Activated CD4-positive, CD25-positive, alpha-beta regulatory T cell (primary cell): ENCODE data around the gene FNDC11.

Source experiments
- DNase-seq, 4 experiments: peaks; one replicate each; lab custom pipeline; 2025; lab: John Stamatoyannopoulos, UW

The FNDC11 gene

DNA sequence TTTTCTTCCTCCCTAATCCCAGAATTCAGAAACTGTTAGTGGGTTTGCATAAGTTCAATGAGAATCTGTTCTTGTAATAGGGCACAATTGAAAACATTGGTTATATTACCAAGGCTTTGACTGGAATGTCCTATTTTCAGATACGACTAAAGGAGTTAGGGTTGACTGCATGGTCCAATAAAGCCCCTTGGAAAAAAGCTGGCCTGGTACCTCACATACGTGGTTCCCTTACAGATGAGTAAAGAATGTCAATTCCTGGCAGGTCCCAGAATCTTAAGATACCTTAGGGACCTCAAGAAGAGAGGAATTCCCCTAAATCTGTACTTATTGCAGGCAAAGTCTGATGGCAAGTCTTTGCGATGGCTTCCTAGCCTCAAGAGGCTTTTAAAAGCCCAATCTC is 28.8 kb upstream of the FNDC11 start:
- no peak for DNase-seq

DNA sequence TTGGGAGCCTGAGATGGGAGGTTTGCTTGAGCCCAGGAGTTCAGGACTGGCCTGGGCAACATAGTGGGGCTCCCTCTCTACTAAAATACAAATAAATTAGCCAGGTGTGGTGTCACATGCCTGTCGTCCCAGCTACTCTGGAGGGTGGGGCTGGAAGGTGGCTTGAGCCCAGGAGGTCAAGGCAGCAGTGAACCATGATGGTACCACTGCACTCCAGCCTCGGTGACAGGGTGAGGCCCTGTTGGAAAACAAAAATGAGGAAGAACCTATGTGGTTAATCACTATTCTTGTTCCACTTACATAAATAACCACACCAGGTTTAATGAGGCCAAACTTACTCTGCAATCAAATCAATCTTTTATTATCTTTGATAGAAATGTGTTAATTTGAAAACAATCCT is 28.0 kb upstream of the FNDC11 start:
- DNase-seq, result no peak

DNA sequence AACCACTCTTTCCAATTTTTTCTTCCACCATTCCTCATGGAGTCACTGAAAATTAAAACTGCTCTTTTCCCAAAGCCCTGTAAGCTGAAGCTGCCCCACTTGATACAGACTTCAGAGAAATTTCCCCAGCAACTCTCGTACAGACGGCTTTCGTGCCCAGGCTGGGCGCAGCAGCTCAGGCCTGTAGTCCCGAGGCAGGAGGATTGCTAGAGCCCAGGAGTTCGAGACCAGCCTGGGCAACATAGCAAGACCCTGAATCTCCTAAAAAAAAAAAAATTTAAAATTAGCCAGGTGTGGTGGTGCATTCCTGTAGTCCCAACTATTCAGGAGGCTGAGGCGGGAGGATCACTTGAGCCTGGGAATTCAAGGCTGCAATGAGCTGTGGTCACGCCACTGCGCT is 26.8 kb upstream of the FNDC11 start:
- no peak for DNase-seq

- DNase-seq, result no peak
Measured at GRCh38 chr20:63529180-63529860, 24.6 kb upstream of the FNDC11 start.

DNA sequence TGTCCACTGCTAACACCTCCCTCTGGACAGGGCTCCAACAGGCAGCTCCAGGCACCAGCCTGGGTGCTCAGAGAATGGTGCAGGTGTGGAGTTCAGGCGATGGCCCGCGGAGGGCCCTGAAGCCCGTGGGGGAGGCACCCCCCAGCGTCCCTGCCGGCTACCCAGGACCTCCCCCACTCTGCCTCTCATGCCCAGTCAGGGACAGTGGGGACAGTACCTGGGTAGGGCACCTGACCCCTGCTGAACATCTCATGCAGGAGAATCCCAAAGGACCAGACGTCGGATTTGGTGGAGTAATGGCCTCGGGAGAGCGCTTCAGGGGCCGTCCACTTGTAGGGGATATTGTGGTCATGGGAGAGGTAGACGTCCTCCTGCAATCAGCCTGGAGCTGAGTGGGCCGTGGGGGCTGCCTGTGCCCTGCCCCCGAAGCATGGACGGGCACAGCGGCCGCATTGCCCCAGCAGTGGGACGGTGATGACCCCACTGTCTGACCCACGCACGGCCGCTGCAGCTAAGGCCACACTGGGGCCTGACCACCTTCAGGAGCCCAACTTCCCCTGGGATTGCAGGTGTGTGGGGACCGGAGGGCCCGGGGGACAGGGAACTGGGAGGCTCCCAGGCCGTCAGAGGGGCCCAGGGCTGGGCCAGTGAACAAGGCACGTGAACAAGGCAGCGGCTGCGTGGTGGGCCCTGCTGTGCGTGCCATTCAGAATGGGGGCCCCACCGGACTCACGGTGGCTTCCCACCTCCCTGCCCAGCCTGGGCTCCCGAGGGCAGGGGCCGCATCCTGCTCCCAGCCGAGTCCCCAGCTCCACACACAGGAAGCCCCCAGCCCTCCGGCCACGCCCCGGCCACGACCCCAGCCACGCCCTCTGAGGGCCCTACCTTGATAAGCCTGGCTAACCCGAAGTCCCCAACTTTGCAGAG is 23.8 kb upstream of the FNDC11 start:
- no peak for DNase-seq

DNA sequence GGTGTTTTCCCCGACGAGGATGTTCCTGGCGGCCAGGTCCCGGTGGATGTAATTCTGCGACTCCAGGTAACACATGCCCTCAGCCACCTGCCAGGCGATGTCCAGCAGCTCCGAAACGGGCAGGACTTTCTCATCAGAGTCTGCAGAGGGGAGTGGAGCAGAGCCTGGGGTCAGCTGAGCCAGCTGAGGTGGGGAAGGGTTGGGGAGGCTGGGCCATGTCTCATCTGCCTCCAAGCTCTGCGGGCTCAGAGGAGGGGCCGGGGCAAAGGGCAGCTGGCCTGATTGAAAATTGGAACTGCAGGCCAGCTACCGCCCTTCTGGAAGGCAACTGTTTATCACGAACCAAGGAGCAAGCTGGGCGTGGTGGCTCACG is 23.2 kb upstream of the FNDC11 start:
- DNase-seq, result no peak

DNA sequence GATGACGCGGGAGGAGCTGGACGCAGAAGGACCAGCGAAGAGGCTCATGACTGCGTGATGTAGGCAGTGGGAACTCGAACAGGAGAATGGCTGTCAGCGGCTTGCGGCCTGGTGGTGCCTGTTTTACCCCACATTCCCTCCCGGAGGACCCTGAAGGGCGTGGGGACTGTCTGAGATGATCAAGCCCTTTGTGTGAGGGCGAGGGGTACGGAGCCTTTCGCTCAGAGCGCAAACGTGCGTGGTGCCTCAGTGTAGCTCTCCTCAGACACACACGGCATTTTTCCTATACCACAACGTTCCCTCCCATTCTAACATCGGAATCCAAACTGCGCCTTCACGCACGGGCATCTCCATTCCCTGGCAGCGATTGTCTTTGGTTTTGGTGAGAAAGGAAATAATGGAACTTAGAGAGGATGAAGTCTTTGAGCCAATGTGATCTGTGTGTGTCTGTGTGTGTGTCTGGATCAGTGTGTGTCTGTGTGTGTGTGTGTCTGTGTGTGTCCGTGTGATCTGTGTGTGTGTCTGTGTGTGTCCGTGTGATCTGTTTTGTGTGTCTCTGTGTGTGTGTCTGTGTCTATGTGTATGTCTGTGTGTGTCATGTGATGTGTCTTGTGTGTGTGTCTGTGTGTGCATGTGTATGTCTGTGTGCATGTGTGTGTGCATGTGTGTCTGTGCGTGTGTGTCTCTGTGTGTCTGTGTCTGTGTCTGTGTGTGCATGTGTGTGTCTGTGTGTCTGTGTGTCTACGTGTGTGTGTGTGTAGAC is 22.1 kb upstream of the FNDC11 start:
- DNase-seq, result no peak

DNA sequence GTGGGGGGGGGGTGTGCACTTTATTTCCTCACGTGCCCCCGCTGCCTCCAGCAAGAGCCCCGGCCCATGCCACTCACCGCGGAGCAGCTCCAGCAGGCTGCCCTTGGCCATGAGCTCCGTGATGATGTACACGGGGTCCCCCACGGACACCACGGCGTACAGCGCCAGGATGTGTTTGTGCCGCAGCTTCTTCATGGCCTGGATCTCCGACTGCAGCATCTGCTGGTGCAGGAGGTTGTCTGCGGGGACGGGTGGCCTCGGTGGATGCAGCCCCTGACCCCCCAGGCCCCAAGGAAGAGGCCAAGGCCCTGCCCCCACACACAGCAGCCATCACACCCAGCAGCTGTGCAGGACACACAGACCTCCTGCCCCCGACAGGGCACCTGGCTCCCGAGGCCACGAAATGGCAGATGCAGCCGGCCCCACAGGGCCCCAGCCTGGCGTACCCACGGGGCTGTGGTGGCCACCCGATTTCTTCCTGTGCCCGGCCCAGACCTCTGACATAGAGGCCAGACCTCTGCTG is 21.4 kb upstream of the FNDC11 start:
- DNase-seq, result no peak

DNA sequence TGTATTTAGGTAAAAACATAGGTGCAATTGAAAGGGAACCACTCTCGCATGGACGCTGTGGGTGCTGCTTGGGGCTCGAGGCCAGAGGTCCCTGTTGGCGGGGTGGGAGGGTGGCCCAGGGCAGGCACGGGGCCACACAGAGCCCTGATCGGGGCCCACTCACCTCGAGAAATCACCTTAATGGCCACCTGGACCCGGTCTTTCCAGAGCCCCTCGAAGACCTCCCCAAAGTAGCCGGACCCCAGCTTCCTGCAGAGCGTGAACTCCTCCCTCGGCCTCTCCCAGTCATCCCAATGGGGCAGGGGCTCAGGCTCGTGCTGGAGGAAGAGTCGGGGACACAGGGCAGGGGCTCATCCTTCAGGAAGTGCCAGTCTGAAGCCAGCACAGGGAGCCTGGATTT is 20.6 kb upstream of the FNDC11 start:
- no peak for DNase-seq

GRCh38 chr20:63533871-63534393 is 20.0 kb upstream of the FNDC11 start:
- DNase-seq, result no peak

GRCh38 chr20:63534427-63534830 is 19.5 kb upstream of the FNDC11 start:
- no peak for DNase-seq

DNA sequence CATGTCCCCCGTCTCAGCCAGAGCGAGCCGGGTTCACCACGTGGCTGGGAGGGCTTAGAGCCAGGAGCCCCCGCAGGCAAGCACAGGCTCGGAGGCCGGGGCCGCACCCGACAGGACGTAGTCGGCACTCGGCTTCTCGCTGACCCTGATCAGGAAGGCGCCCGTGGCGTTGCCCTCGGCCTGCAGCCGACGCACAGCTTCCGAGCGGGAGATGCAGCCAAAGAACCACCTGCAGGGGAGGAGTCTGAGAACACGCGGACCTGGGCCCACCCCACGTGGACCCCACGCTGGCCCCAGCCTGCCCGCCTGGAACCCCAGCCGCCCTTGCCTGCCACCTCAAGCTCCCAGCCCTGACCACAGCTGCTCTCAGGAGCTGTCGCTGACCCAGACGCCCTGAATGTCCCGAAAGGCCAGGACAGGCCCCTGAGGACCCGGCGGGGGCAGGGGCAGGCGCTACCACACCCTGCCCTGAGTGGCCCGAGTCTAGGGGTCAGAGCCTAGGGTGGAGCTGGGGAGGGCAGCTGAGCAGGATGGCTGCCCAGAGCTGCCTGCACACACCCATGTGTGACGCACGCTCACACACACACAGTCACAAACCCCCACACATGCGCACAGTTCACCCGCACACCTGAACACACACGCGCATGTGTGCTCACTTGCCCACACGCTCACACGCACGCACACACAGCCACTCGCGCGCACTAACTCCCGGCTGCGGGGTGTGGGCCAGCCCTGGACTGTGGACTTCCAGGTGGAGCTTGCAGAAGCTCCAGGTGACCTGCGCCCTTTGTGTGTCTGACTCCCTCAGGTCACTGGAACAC is 18.9 kb upstream of the FNDC11 start:
- no peak for DNase-seq

GRCh38 chr20:63536241-63536977 is 17.6 kb upstream of the FNDC11 start:
- DNase-seq, result no peak

DNA sequence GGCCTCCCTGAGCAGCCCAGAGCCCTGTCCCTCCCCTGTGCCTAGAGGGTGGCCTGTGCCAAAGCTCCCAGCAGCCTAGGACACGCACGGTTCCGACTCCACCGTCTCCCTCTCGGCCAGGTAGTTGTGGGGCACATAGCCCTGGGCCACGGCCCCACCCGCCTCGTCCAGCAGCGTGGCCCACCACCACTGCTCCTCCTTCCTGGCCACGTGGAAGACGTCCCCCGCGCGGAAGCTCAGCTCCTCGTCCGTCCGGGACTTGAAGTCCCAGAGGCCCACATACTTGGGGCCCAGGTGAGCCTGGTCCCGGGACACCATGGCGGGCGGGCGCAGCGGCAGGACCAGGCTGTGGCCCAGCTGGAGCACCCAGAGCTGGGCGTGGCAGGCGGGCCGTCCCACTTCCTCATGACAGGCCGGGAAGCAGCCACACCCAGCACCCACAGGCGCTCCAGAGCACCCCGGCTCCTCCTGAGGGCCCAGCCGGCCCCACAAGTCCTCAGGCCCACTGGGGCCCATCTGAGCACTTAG is 16.9 kb upstream of the FNDC11 start, which contains the start of gene PTK6:
Gene PTK6 (minus strand): TSS at position 380 of the 528 bp plus-strand sequence. CDS start 62 bp downstream, at position 318.
- no peak for DNase-seq

DNA sequence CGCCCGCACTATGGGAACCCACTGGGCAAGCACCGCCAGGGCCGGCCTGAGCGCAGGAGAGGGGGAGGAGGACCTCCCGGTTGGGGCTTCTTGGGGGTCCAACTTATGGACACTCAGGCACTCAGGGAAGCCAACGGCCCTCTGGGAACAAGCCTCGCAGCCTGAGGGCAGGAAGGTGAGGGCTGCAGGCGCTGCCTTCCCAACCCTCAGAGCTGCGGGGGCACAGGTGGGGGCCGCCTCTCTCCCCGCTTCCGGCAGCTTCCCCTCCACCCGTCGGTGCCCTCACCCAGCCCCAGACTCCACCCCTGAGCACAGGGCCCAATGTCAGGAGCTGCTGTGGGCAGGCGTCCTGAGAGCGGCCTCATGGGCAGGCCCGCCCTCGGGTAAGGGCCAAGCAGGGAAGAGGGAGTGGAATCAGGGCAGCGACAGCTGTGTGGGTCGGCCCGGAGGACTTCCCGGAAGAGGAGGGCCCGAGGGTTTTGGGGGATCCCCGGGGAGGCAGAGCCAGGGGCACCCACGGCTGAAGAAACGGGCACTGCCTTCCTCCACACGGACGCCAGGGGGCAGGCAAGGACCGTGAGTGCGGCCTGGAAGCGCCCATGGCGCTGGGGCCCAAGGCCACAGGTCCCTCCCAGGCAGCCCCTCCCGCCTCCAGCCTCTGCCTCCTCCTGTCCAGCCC is 16.3 kb upstream of the FNDC11 start:
- DNase-seq, result peak; percentile 82 to 90 (median 86)

GRCh38 chr20:63538204-63539091 is 15.5 kb upstream of the FNDC11 start:
- no peak for DNase-seq

GRCh38 chr20:63539092-63539430 is 14.9 kb upstream of the FNDC11 start:
- DNase-seq, result no peak
